NCI-H2227 treated with DMSO at 0.1 percent for 48 hours (cell line): ENCODE measurements around the gene GLTPD2.

Experiments
- DNase-seq: peaks from one replicate; lab custom pipeline; 2025; lab: John Stamatoyannopoulos, UW

The GLTPD2 gene

DNA sequence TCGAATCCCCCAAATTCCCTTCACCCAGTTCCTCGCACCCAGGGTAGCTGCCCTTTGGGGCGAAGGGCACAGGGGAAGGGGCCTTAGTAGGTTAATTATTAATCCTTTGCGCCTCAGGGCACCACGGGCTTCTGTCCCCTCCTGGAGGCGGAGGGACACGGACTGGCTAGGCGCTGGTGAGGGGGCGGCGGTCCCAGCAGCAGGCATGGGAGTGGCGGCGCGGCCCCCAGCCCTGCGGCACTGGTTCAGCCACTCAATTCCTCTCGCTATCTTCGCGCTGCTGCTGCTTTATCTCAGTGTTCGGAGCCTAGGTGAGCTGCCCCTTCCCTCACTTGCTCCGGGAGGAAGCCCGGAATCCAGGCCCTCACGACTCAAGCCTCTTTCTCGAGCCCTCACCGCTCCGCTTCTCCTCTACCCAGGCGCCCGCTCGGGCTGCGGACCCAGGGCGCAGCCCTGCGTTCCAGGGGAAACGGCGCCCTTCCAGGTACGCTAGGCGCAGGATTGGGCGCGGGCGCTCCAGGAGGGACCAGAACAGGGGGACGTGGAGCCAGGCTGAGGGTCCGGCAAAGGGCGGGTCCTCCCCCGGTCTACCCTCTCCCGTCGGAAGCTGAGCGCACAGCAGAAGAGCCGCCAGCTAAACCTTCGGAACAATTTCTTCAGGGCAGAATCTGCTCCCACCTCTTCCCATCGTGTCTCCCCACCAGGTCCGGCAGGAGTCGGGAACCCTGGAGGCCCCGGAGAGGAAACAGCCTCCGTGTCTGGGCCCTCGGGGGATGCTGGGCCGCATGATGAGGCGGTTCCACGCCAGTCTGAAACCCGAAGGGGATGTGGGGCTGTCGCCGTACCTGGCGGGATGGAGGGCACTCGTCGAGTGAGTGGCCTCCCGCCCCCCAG lies at the start of gene GLTPD2:
GLTPD2 (plus strand) TSS at position 158 of the 894 bp plus-strand sequence; CDS start at position 206, 48 bp downstream.
- DNase-seq = no peak

DNA sequence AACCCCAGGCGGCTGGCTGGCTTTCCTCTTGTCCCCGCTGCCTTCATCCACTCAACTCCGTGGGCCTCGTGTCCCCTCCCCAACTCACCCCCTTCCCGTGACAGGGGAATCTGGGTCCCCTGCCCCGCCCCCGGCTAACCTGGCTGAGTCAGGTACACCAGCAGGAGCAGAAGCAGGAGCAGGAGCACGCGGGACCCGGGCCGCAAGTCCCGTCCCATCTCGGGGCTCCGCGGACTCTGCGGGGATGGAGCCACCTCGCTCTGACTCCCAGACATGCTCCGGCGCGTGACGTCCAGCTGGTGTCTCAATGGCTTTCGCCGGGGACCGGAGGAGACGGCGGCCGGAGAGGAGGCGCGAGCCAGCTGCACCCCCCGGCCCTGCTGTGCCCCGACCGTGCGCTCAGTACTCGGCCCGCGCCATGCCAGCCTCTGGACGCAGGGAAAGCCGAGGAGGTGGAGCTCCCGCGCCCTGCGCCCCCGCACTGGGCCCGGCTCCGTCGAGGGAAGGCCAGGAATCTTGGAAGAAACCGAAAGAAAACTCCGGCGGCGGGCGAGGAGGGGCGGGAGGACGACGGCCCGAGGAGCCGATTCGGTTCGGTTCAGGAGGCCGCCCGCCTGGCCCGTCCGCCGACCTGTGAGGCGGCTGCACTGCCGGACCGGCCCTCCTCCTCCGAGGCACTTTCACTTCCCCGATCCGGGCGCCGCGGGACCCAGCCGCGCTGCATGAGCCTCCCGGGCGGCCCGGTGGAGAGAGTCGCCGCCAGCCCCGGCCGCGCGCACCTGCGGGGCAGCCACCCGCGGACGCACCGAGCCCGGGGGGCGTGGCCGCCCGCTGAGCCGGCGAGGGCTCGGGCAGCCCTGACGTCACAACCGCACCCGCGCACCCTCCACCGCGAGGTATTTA lies 49.4 kb upstream of the GLTPD2 start, which contains the start of the genes CXCL16 and ZMYND15:
CXCL16 (minus strand) TSS at position 807 of the 903 bp plus-strand sequence; CDS start at position 218, 589 bp downstream.
ZMYND15 (plus strand) TSS at position 712 of the 903 bp plus-strand sequence. CDS start 716 bp downstream, outside the sequence.
- DNase-seq = no peak

DNA sequence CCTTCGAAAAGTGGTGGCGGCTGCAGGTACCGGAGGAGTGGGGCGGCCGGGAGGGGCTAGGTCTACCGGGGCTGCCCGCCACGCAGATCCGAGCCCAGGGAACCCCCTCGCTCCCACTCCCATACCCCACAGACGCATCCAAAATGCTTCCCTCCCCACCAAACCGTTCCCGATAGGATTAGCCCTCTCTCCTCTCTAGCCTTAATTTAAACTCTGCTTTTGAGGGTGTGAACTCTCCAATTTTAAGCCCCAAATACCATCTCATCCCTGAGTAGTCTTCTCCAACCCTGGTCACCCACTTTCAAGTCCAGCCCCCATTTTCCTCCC lies 48.8 kb upstream of the GLTPD2 start:
- DNase-seq = no peak

DNA sequence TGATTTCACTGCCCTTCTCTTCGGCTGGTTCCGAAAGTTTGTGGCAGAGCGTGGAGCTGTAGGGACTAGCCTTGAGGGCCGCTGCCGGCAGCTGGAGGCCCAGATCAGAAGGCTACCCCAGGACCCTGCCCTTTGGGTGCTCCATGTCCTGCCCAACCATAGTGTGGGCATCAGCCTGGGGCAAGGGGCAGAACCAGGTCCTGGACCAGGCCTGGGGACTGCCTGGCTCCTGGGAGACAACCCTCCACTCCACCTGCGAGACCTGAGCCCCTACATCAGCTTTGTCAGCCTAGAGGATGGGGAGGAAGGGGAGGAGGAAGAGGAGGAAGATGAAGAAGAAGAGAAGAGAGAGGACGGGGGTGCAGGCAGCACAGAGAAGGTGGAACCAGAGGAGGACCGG lies 48.2 kb upstream of the GLTPD2 start:
- DNase-seq = no peak

DNA sequence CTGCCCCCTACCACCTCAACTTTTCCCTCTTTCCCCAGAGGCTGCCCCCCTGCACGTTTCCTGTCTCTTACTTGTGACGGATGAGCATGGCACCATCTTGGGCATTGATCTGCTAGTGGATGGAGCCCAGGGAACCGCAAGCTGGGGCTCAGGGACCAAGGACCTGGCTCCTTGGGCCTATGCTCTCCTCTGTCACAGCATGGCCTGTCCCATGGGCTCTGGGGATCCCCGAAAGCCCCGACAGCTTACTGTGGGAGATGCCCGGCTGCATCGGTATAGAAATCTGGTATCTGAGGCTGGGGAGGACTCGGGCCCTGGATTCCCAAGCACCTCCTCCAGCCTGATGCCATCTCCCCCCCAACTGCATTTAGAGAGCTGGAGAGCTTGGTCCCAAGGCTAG lies 47.2 kb upstream of the GLTPD2 start:
- DNase-seq = no peak

DNA sequence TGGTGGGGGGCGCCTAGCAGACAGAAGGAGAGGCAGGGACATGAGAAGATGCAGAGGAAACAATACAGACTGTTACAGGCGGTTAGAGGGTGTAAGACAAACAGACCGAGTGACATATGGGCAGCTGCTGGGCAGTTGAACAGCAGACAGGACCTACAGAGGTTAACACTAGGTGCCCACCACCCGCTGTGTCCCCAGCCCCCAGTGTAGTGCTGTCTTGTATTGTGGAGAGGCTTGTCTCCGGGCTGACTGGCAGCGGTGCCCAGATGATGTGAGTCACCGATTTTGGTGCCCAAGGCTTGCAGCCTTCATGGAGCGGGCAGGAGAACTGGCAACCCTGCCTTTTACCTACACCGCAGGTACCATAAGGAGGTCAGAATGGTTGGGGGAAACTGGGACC lies 46.6 kb upstream of the GLTPD2 start:
- no peak for DNase-seq

DNA sequence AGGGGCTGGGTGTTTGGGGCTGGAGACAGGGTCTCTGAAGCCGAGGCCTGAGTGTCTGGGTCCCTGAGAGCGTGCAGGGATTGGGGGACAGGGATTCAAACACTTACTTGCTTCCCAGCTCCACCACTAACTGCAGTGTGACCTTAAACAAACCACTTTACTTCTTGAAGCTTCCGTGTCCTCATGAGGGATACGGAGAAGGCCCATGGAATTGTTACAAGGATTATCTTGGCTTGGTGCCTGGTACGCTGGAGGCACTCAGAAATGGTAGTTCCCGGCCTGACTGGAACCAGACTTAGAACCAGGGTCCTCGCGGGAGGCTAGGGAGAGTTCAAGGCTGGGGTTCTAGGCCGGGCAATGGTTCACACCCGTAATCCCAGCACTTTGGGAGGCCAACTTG lies 46.1 kb upstream of the GLTPD2 start:
- no peak for DNase-seq

DNA sequence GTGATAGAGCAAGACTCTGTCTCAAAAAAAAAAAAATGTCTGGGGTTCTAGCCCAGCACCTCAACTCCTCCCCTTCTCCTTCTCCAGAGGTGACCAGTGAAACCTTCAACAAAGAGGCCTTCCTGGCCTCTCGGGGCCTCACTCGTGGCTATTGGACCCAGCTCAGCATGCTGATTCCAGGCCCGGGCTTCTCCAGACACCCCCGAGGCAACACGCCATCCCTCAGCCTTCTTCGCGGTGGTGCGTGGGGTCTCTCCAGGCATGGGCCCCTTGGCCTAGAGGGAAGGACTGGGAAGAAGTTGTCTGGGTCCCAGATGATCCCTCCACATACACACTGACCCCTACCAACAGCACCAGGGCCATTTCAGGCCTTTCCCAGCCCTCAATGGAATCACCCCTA lies 45.5 kb upstream of the GLTPD2 start:
- DNase-seq = no peak

DNA sequence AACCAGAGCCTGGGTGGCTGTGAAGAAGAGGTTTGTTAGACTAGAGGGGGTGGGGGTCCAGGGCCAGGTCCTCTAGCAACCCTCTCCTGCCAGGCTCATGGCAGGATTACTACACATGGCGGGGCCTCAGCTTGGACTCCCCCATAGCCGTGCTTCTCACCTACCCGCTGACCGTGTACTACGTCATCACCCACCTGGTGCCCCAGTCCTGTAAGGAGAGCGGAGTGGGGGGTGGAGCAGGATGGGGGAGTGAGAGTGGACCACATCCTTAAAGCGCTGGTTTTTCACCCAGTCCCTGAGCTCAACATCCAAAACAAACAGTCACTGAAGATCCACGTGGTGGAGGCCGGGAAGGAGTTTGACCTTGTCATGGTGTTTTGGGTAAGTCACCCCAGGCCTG lies 44.9 kb upstream of the GLTPD2 start:
- DNase-seq = no peak

DNA sequence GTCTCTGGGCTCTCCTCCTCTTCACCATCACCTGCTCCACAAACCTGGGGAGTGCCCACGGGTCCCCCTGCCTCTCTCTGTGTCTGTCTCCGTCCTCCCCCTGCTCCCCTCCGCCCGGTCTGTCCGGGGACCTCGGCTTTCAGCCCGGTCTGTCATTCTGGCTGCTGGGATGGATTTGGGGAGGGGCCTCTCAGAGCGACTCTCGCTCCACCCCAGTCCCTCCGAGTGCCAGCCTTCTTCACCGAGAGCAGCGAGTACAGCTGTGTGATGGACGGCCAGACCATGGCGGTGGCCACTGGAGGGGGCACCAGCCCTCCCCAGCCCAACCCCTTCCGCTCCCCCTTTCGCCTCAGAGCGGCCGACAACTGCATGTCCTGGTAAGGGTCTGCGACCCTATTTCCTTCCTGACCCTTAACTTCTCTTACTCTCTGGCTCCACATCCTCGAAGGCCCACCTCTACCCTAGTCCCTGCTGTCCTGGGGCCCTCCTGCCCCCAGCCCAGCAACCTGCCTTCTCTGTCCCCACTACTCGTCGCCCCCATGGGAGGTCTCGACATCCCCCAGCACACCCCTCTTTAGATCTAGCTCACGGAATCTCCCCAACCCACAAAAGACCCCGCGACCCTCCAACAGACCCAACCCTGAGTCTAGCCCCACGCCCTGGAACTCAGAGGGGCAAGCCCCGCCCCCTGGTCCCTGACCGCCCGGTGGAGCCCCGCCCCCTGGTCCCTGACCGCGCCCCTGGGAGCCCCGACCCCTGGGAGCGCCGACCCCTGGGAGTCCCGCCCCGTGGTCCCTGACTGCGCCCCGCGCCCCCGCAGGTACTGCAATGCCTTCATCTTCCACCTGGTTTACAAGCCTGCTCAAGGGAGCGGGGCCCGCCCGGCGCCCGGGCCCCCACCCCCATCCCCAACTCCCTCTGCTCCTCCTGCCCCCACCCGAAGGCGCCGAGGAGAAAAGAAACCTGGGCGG lies 43.5 kb upstream of the GLTPD2 start:
- no peak for DNase-seq

DNA sequence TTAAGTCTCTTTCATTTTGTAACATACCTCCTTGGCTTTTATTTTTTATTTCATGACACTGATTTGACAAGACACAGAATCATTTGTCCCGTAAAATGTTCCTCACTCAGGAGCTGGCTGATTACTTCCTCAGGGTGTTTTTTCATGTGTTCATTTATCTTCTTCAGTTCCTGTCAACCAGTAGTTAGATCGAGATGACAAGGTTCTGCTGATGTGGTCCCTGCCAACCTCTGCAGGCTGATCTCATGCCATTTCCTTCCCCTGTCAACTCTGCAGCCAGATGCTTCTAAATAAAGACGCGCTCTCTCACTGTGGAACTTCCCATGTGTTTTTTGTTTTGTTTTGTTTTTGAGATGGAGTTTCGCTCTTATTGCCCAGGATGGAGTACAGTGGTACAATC lies 40.9 kb upstream of the GLTPD2 start:
- DNase-seq = no peak

DNA sequence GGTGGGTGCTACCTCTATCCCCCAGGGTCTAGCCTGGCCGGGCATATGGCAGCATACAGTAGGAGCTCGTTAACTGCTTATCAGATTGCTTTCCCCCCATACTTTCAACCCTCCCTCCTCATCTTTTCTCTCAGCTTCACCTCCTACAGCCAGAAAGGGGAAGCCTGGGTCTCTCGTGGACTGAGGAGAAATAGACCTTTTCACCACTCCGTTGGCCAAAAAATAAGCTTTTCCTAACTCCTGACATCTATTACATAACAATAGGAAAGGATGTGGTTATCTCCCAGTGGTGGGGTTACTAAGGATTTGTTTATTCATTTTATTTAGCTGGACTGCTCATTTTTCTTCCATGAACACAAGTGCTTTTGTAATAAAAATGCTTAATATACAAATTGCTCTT lies 40.1 kb upstream of the GLTPD2 start:
- no peak for DNase-seq

DNA sequence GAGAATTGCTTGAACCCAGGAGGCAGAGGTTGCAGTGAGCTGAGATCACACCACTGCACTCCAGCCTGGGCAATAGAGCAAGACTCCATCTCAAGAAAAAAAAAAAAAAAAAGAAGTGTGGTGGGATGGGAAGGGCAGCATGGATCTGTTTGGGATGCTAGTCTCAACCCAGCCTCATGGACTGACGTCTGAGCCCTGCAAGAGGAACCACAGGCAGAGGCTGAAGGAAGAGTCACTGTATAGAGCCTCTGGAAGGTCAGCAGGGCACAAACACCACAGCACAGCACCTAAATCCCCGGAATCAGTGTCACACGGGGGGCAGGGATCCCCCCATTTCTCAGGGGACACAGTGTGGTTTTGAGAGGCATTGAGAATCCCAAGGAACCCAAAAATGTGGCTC lies 38.2 kb upstream of the GLTPD2 start:
- no peak for DNase-seq

DNA sequence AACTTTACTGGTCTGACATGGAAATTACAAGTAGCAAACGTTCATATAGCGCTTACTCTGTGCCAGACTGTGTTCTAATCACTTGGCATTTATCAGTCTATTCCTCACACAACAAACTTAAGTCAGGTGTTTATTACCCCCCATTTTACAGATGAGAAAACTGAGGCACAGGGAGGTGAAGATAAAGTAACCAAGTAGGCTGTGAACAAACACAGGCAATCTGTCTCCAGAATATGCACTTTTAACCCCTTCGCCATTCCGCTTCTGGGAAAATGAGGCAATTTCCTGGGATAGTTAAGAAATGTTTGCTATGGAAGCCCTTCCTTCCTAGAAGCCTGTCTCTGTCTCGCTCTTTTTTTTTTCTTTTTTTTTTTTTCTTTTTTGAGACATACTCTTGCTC lies 36.8 kb upstream of the GLTPD2 start:
- no peak for DNase-seq

DNA sequence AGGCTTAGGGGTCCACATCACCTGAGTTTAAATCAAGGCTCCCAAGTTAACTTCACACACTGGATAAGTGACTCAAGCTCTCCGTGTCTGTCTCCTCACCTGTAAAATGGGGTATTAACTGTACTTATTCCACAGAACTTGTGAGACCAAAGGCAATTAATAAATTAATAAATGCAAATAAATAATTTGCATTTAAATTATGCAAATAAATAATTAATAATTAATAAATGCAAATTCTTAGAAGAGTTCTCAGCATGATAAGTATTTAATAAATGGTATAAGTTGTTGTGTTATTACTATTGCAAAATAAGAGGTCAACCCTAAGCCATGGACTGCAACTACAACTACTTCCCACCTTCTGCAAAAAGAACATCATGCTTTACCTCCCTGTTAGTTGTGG lies 35.4 kb upstream of the GLTPD2 start:
- DNase-seq = no peak

DNA sequence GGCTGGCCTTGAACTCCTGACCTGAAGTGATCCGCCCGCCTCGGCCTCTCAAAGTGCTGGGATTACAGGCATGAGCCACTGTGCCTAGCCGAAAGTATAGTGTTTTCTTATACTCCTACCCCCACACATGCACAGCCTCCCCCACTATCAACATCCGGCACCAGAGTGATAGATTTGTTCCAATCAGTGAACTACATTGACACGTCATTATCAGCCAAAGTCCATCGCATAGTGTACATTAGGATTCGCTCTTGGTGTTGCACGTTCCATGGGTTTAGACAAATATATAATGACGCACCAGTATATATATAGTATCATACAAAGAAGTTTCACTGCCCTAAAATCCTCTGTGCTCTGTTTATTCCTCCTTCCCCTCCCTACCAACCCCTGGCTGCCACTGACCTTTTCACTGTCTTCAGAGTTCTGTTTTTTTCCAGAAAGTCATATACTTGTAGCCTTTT lies 29.0 kb upstream of the GLTPD2 start:
- no peak for DNase-seq

DNA sequence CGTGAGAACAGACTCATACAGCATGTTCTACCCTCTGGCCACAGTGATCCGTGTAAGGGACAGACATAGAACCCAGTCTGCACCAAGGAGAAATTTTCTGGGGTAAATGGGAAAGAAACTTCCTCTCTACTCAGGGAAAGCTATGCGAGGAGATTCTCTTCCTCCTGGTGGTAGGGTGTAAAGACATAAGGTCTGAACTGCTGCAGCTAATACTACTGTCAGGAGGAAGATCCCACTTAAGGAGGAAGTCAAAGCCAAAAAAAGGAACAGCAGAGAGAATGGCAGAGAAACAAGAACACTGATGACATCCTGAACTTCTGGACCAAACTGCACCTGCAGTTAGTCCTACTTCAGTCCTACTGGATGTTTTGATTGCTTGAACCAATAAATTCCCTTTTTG lies 24.2 kb upstream of the GLTPD2 start:
- no peak for DNase-seq

DNA sequence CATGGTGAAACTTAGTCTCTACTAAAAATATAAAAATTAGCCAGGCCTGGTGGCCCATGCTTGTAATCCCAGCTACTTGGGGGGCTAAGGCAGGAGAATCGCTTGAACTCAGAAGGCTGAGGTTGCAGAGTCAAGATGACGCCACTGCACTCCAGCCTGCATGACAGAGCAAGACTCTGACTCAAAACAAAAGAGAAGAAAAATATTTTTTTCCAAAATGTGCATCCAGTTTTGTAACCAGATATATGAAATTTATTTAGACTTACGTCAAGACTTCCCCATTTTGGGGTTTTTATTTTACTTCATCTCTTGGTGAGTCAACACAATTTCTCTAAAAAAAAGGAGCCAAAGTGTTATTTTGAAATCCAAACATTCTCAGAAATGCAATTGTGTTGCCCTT lies 22.6 kb upstream of the GLTPD2 start:
- DNase-seq = no peak

DNA sequence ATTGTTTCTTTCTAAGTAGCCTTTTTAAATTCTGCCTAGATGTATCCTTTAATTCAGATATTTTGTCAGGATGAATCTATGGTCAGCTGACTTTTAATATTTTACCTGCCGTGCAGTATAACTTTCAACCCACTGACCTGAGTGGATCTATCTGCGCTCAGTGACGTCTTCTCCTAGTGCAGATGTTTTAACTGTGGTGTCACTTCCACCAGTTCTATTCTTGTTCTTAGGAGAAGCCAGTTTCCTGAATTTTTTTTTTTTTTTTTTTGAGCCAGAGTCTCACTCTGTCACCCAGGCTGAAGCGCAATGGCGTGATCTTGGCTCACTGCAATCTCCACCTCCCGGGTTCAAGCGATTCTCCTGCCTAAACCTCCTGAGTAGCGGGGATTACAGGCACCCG lies 22.0 kb upstream of the GLTPD2 start:
- no peak for DNase-seq

DNA sequence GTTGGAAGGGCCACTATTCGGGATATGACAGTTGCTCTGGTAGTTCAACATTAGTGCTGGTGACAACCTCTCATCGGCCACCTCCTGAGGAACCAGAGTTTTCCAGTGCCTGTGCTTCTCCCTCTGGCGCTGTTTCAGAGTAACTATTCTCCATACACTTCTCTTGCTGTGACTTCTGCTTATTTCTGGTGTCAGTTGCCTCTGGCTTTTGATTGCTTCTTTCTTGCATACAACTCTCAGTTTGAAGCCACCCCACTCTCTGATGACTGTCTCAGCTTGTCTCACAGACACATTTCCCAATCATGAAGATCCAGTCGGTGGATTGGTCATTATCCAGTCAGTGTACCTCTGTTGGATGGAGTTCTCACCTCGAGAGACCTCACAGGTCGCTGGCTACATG lies 20.5 kb upstream of the GLTPD2 start:
- no peak for DNase-seq

DNA sequence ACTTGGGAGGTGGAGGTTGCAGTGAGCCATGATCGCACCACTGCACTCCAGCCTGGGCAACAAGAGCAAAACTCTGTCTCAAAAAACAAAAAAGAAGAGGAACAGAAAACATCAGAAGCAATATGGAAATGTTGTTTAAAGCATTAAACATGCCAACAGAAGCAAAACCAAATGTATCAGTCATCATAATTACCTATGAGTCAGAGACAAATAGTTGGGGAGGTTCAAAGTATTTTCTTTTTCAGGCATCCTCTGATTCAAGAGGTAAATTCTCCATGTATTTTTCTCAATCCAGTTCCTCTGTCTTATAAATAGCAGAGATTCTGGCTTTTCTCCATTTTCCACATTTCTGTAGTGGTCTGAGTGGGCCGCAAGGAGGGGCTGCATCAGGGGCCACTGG lies 19.1 kb upstream of the GLTPD2 start:
- DNase-seq = no peak
